Fibroblast of the aortic adventitia (primary cell): ENCODE measurements around the gene TRAM2. TPM values are rescaled to one million over a fixed set of nuclear protein-coding genes. Genes with fewer than 3 reads are reported as not detected.
"Not testable (repeated sequence)": the region's sequence is repeated elsewhere in the genome, so short reads cannot be mapped to it uniquely, and the experiment has no call there.

Source experiments
- DNase-seq: peaks from one replicate; pipeline ENCODE4 v3.0.0-alpha.2; 2010; ENCODE audit warnings: low read depth
- H3K4me3 ChIP-seq: 2 replicates; pipeline ENCODE4 v1.5.1; 2011; ENCODE audit warnings: low read depth, mild to moderate bottlenecking, control low read depth, low read length, moderate library complexity
- CTCF ChIP-seq: IDR thresholded peaks from 2 replicates; pipeline ENCODE4 v1.5.1; 2011; ENCODE audit warnings: mild to moderate bottlenecking, low read length, control low read depth, inconsistent platforms; ENCODE audit not compliant: insufficient read depth
- total RNA-seq: library from RNA; depleted of rRNA; stranded (reverse); fragments of >200 nt; gene quantifications from 2 replicates; pipeline ENCODE4 v1.2.3, GENCODE V29; 2012; ENCODE audit warnings: low replicate concordance

Gene TRAM2
- total RNA-seq, 1 donor = 128 TPM

- H3K4me3 ChIP-seq = no peak overlapping the region
- no peak for TF ChIP-seq CTCF
- DNase-seq = peak; percentile 2
Measured at GRCh38 chr6:52491203-52492069, 85.4 kb downstream of the TRAM2 start.

GRCh38 chr6:52489881-52490280 lies 87.0 kb downstream of the TRAM2 start:
- H3K4me3 ChIP-seq = no peak overlapping the region
- TF ChIP-seq CTCF = no peak
- no peak for DNase-seq

GRCh38 chr6:52483671-52484003 lies 93.2 kb downstream of the TRAM2 start:
- no peak overlapping the region for H3K4me3 ChIP-seq
- TF ChIP-seq CTCF = no peak
- DNase-seq = no peak

- DNase-seq = no peak
- no peak overlapping the region for H3K4me3 ChIP-seq
- no peak for TF ChIP-seq CTCF
Measured at GRCh38 chr6:52482903-52483670, 93.8 kb downstream of the TRAM2 start.

GRCh38 chr6:52475307-52475706 lies 101.6 kb downstream of the TRAM2 start:
- TF ChIP-seq CTCF = no peak
- DNase-seq = peak; percentile 46

GRCh38 chr6:52474173-52474572 lies 102.7 kb downstream of the TRAM2 start:
- no peak for DNase-seq
- no peak overlapping the region for H3K4me3 ChIP-seq
- no peak for TF ChIP-seq CTCF

More at GRCh38 chr6:52475307-52475706, 101.6 kb downstream of the TRAM2 start:
- no peak overlapping the region for H3K4me3 ChIP-seq

- H3K4me3 ChIP-seq, DNase-seq: not testable (repeated sequence)
Measured at GRCh38 chr6:52461194-52461593, 115.7 kb downstream of the TRAM2 start.
